GM12878 (cell line): Measurements from ENCODE around the gene MSX1.

ENCODE experiments used
- EZH2 ChIP-seq: IDR thresholded peaks from 2 replicates; pipeline ENCODE4 v1.6.1; 2012; ENCODE audit warnings: low read depth, mild to moderate bottlenecking, control low read depth, inconsistent platforms, low read length, borderline replicate concordance; ENCODE audit not compliant: control insufficient read depth
- RCOR1 ChIP-seq: conservative IDR thresholded peaks from 2 replicates; pipeline ENCODE4 v1.6.1; 2012; ENCODE audit warnings: low read depth, low read length, improper control_type of control experiment
- TF ChIP-seq, protein P1 (sequence below), 3 experiments: IDR thresholded peaks in 2 of 3; conservative IDR thresholded peaks in 1 of 3; 2 replicates each; pipeline ENCODE4 v1.5.1; 2011; ENCODE audit warnings: low read depth in 3 of 3, low read length in 3 of 3, mild to moderate bottlenecking in 3 of 3, control low read depth in 2 of 3, moderate library complexity in 2 of 3, inconsistent platforms in 1 of 3, mixed read lengths in 1 of 3; ENCODE audit not compliant: control insufficient read depth in 2 of 3, insufficient read depth in 1 of 3; ENCODE audit errors: extremely low read depth in 1 of 3

DNA sequence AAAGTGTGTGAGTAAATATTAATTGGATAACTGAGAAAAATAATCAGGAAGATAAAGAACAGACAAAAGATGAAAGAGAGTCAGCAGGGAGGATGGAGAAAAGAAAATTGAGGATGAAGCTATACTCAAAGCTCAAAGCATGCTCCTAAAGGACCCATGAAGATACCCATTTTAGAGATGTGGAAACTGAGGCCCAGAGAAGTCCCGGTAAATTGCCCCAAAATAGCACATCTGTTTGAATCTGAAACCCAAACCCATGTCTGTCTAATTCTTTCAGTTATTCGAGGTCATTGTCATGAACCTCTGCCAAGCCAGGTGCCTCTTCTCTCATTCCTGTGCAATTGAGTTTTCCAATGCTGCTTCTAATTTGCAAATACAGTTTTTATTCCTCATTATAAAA is 29.6 kb upstream of the MSX1 start:
- TF ChIP-seq, protein P1, sequence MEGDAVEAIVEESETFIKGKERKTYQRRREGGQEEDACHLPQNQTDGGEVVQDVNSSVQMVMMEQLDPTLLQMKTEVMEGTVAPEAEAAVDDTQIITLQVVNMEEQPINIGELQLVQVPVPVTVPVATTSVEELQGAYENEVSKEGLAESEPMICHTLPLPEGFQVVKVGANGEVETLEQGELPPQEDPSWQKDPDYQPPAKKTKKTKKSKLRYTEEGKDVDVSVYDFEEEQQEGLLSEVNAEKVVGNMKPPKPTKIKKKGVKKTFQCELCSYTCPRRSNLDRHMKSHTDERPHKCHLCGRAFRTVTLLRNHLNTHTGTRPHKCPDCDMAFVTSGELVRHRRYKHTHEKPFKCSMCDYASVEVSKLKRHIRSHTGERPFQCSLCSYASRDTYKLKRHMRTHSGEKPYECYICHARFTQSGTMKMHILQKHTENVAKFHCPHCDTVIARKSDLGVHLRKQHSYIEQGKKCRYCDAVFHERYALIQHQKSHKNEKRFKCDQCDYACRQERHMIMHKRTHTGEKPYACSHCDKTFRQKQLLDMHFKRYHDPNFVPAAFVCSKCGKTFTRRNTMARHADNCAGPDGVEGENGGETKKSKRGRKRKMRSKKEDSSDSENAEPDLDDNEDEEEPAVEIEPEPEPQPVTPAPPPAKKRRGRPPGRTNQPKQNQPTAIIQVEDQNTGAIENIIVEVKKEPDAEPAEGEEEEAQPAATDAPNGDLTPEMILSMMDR (IDR thresholded peaks at IDR 0.05 in 2 of 3, conservative IDR thresholded peaks at IDR 0.05 in 1 of 3; ENCODE audit: control insufficient read depth in 2 of 3, extremely low read depth in 1 of 3, insufficient read depth in 1 of 3, low read depth in 3 of 3, low read length in 3 of 3) = no peak
- TF ChIP-seq RCOR1 (no peak), EZH2 (no peak)
